ENCODE measurements around the gene RPS15. TPM values are rescaled to one million over a fixed set of nuclear protein-coding genes. Genes with fewer than 3 reads are reported as not detected.
A peak's percentile ranks its signal among the peaks of the same experiment; 100 is the strongest.
"Not testable (repeated sequence)": the region's sequence is repeated elsewhere in the genome, so short reads cannot be mapped to it uniquely, and the experiment has no call there.

RPS15 gene
- total RNA-seq, 1 donor from 2014 or later, result 533 TPM

DNA sequence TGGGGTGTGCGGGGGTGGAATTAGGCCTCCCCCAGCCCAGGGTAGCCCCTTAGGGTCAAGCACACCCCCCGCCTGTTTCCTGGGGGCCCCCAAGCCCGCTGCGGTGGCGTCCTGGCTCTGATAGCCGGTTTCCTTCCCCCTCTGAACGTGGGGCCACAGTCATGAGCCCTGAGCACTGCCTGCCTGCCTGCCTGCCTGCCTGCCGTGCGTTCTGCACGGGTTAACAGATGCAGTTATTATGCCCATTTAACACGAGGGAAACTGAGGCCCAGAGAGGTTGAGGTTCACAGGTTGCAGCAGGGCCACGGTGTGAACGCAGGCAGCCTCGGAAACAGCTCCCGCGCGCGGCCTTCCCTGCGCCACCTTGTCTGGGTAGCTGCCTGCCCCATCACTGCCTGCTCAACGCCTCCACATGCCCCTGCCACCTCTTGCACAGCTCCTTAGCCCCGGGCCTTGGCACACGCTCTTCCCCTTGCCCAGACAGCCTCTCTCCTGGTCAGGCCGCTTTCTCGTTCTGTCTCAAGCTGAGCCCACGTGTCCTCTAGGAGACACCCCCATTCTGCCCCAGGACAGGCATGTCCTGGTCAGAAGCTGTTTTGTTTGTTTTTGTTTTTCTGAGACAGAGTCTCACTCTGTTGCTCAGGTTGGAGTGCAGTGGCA, 35.7 kb upstream of the RPS15 start:
- DNase-seq, result no peak

GRCh38 chr19:1406774-1407527, 31.2 kb upstream of the RPS15 start:
- peak; percentile 98 for DNase-seq

DNA sequence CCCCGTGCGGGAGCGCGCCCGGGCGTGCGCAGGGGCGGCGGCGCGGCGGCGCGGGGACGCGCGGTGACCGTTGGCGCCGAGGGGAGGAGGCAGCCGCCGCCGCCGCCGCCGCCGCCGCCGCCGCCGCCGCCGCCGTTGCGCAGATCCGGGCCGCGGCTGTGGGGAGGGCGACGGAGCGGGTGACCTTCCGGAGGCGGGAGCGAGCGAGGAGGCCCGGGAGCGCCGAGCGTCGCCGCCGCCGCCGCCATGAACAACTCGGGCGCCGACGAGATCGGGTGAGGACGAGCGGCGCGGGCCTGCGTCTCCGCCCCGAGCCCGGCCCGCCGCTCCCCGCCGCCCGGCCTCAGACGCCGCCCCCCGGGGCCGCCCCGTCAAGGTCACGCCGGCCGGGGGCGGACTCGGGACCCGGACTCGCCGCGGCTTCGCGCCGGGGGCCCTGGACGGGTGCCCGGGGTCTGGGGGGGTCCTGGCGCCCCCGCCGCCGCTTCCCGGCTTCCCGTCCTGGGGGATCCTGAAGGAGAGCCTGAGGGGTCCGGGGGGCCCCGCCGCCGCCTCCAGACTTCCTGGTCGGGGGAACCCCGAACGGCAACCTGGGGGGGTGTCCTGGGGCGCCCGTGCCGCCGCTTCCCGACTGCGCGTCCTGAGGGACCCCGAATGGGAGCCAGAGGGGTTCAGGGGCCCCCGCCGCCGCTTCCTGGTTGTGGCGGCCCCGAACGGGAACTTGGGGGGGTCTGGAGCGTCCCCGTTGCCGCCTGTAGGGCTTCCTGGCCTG, 30.5 kb upstream of the RPS15 start, which contains the start of gene DAZAP1:
Gene DAZAP1, plus strand, starts transcription at position 59 of the 772 bp plus-strand sequence. Its CDS starts 188 bp downstream, at position 247.
- no peak for DNase-seq

DNA sequence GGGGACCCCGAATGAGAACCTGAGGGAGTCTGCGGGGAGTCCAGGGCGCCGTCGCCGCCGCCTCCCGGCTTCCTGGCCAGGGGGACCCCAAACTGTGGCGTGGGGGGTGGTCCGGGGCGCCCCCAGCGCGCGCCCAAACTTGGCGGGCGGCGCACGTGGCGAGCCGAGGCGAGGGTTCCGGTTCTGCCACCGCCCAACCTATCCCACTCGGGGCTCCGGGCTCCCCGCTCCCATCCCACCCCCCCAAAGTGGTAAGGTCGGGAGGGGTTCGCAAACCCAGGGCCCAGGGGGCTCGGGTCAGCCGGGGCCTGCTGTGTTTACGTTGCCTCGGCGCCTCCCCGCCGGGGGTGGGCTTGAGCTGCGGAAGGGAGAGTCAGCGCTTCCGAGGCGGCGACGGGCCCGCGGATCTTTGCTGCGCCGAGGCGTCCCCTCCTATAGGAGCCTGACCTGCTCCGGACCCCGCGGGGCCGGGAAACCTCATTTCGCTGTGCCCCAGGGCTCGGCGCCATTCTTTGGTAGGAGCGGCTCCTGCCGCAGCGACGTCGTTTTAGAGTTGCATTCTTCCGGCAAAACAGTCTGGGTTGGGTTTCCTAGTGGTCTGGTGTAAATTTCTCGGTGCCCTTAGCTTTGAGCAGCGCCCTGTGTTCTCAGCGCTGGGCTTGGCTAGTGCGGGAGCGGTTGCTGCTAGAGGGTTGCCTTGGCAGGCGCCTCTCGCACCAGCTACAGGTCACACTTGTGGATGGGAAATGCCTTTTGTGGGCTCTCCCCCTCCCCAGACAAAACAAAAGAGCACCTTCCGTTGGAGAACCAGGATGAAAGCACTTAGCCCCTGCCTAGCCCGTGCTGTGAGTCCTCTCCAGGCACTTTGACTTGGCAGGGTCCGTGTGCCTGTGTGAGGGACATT, 29.6 kb upstream of the RPS15 start:
- DNase-seq, result no peak

GRCh38 chr19:1409204-1410005, 28.8 kb upstream of the RPS15 start:
- DNase-seq, result no peak

- DNase-seq, result no peak
Measured at GRCh38 chr19:1410136-1410786, 27.9 kb upstream of the RPS15 start.

GRCh38 chr19:1410789-1411188, 27.4 kb upstream of the RPS15 start:
- DNase-seq, result no peak

- no peak for DNase-seq
Measured at GRCh38 chr19:1411255-1412191, 26.7 kb upstream of the RPS15 start.

GRCh38 chr19:1412323-1412923, 25.8 kb upstream of the RPS15 start:
- DNase-seq, result no peak

GRCh38 chr19:1412995-1413800, 25.0 kb upstream of the RPS15 start:
- DNase-seq, result no peak

GRCh38 chr19:1416014-1416841, 22.0 kb upstream of the RPS15 start:
- no peak for DNase-seq

DNA sequence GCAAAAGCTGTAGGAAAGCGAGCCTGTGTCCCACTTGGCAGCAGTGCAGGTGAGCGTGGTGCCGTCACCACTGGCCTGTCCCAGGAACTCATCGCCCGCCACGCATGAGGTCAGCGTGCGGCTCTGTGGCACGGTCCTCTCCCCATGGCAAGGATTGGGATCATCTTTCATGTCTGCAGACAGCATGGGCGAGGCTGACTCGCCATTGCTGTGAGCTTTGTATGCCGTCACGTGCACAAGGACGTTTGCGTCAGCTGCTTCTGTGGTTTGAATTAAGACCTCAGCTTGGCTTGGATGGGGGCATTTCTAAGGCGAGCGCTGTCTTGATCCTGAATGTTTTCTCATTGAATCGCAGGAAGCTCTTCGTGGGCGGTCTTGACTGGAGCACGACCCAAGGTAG, 21.1 kb upstream of the RPS15 start:
- no peak for DNase-seq

- no peak for DNase-seq
Measured at GRCh38 chr19:1417681-1418495, 20.3 kb upstream of the RPS15 start.

DNA sequence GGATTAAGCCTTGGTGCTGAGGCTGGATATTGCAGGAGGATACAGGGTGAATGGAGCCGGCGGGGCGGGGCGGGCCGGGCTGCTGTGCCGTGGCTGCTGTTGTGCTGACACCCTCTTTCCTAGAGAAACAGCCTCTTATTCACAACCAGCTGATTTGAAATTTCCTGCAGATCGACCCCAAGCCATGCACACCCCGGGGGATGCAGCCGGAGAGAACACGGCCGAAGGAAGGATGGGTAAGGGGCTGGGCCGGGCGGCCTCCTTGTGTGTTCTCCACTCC, 19.8 kb upstream of the RPS15 start:
- no peak for DNase-seq

DNA sequence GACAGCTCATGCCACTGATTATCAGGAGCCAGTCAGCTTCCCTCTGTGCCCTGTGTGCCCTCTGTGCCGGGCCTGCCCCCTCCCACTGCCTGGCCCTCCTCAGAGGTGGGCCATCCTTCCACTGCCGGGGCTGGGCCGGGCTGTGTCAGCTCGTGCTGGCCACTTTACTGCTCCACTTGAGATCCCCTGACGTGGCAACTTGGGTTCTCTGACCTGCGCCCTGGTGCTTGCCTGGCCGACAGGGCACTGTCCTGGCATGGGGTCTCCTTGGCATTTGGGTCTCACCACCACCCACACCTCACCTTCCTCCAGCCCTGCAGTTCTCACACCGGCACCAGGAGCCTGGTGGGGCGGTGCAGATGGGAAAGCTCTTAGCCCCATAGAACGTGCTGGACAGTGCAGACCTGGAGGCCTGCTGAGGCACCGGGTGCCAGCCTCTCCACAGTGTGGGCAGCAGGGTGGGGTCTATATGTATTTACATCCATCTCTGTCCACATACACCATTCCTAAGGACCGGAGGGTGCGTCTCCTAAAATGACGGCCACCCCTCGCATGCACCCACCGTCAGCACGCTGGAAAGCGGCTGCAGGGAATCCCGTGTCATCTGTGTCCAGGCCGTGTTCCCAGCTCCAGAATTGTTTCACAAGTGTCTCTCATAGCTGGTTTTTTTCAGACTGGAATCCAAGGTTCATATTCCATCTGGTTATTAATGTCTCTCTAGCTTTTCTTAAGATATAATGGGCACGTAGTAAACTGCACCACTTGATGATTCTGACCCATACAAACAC, 19.1 kb upstream of the RPS15 start:
- no peak for DNase-seq

DNA sequence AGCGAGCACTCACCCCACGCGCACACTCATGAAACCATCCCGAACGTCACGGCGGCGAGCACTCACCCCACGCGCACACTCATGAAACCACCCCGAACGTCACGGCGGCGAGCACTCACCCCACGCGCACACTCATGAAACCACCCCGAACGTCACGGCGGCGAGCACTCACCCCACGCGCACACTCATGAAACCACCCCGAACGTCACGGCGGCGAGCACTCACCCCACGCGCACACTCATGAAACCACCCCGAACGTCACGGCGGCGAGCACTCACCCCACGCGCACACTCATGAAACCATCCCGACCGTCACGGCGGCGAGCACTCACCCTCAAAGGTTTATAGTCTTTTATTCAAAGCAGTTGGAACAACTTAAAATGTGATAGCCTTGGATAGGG, 18.1 kb upstream of the RPS15 start:
- not testable (repeated sequence) for DNase-seq

Data from skin of body (tissue), 2 donors.